Measurements from ENCODE around the gene LRRN4.

LRRN4 gene

GRCh38 chr20:6007529-6008103 is 46.2 kb downstream of the LRRN4 start:
- H3K9me3 ChIP-seq (ENCODE audit: control insufficient read depth, insufficient read depth, low read length) = no peaks in the 10 kb centered on the region
- no peaks in the 10 kb centered on the region for H3K27me3 ChIP-seq (ENCODE audit: control insufficient read depth, insufficient read depth, low read length)
- no peak overlapping the region for H3K27ac ChIP-seq (ENCODE audit: low read depth, low read length)
- H3K36me3 ChIP-seq (ENCODE audit: control insufficient read depth, insufficient read depth, low read length) = peaks cover 29% of the 10 kb centered on the region
- peak overlapping the region; percentile 96 for H3K4me3 ChIP-seq (ENCODE audit: low read depth, low read length)
- peaks cover 13% of the 10 kb centered on the region for H3K4me1 ChIP-seq (ENCODE audit: control insufficient read depth, insufficient read depth, low read length)
- no peak overlapping the region for H3K9ac ChIP-seq (ENCODE audit: low read depth, low read length)

- H3K9ac ChIP-seq (ENCODE audit: low read depth, low read length) = no peak overlapping the region
- H3K27ac ChIP-seq (ENCODE audit: low read depth, low read length) = no peak overlapping the region
- no peaks in the 10 kb centered on the region for H3K27me3 ChIP-seq (ENCODE audit: control insufficient read depth, insufficient read depth, low read length)
- peaks cover 13% of the 10 kb centered on the region for H3K4me1 ChIP-seq (ENCODE audit: control insufficient read depth, insufficient read depth, low read length)
- no peaks in the 10 kb centered on the region for H3K9me3 ChIP-seq (ENCODE audit: control insufficient read depth, insufficient read depth, low read length)
- H3K4me3 ChIP-seq (ENCODE audit: low read depth, low read length) = peak overlapping the region; percentile 96
- peaks cover 25% of the 10 kb centered on the region for H3K36me3 ChIP-seq (ENCODE audit: control insufficient read depth, insufficient read depth, low read length)
Observed at GRCh38 chr20:6007094-6007528, 46.7 kb downstream of the LRRN4 start.

GRCh38 chr20:6006603-6006949 is 47.3 kb downstream of the LRRN4 start:
- Histone ChIP-seq H3K36me3 (ENCODE audit: control insufficient read depth, insufficient read depth, low read length) (peaks cover 19% of the 10 kb centered on the region), H3K9me3 (ENCODE audit: control insufficient read depth, insufficient read depth, low read length) (no peaks in the 10 kb centered on the region), H3K9ac (ENCODE audit: low read depth, low read length) (peak overlapping the region; percentile 90; the same call in 1 of the 2 replicates), H3K27ac (ENCODE audit: low read depth, low read length) (peak overlapping the region; percentile 90), H3K4me3 (ENCODE audit: low read depth, low read length) (peak overlapping the region; percentile 96), H3K27me3 (ENCODE audit: control insufficient read depth, insufficient read depth, low read length) (no peaks in the 10 kb centered on the region), H3K4me1 (ENCODE audit: control insufficient read depth, insufficient read depth, low read length) (peaks cover 13% of the 10 kb centered on the region)

DNA sequence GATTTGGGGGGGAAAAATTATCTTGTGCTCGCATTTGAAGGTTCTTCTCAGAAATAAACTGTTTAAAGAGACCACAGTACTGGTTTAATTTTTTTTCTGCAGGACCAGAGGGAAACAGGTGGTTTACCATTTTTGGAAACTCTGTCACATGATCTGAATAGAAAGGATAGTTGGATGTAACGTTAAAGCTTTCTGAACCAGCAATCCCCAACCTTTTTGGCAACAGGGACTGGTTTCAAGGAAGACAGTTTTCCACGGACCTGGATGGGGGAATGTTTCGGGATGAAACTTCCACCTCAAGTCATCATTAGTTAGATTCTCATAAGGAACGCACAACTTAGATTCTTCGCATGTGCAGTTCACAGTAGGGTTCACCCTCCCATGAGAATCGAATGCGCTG is 53.0 kb downstream of the LRRN4 start:
- H3K27me3 ChIP-seq (ENCODE audit: control insufficient read depth, insufficient read depth, low read length) = no peaks in the 10 kb centered on the region
- no peak overlapping the region for H3K4me3 ChIP-seq (ENCODE audit: low read depth, low read length)
- peaks cover 18% of the 10 kb centered on the region for H3K36me3 ChIP-seq (ENCODE audit: control insufficient read depth, insufficient read depth, low read length)
- H3K4me1 ChIP-seq (ENCODE audit: control insufficient read depth, insufficient read depth, low read length) = peaks cover 5% of the 10 kb centered on the region
- no peaks in the 10 kb centered on the region for H3K9me3 ChIP-seq (ENCODE audit: control insufficient read depth, insufficient read depth, low read length)
- H3K9ac ChIP-seq (ENCODE audit: low read depth, low read length) = no peak overlapping the region
- H3K27ac ChIP-seq (ENCODE audit: low read depth, low read length) = no peak overlapping the region

DNA sequence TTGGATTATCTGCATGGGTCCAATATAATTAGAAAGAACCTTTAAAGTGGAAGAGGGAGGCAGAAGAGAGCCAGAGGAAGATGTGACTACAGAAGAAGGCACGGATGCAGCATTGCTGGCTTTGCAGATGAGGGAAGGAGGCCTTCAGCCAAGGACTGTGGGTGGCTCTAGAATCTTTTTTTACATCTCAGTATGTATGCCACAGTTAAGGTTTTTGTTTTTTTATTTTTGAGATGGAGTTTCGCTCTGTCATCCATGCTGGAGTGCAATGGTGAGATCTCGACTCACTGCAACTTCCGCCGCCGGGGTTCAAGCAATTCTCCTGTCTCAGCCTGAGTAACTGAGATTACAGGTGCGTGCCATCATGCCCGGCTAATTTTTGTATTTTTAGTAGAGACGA is 54.1 kb downstream of the LRRN4 start:
- Histone ChIP-seq H3K9ac (ENCODE audit: low read depth, low read length) (no peak overlapping the region), H3K27ac (ENCODE audit: low read depth, low read length) (no peak overlapping the region), H3K4me3 (ENCODE audit: low read depth, low read length) (no peak overlapping the region), H3K27me3 (ENCODE audit: control insufficient read depth, insufficient read depth, low read length) (no peaks in the 10 kb centered on the region), H3K4me1 (ENCODE audit: control insufficient read depth, insufficient read depth, low read length) (peaks cover under 1% of the 10 kb centered on the region; the same call in 1 of the 2 replicates), H3K36me3 (ENCODE audit: control insufficient read depth, insufficient read depth, low read length) (peaks cover 29% of the 10 kb centered on the region), H3K9me3 (ENCODE audit: control insufficient read depth, insufficient read depth, low read length) (no peaks in the 10 kb centered on the region)

GRCh38 chr20:5996765-5997164 is 57.1 kb downstream of the LRRN4 start:
- Histone ChIP-seq H3K36me3 (ENCODE audit: control insufficient read depth, insufficient read depth, low read length) (peaks cover 58% of the 10 kb centered on the region), H3K27ac (ENCODE audit: low read depth, low read length) (no peak overlapping the region), H3K9ac (ENCODE audit: low read depth, low read length) (no peak overlapping the region), H3K9me3 (ENCODE audit: control insufficient read depth, insufficient read depth, low read length) (no peaks in the 10 kb centered on the region), H3K4me1 (ENCODE audit: control insufficient read depth, insufficient read depth, low read length) (no peaks in the 10 kb centered on the region; the same call in 1 of the 2 replicates), H3K27me3 (ENCODE audit: control insufficient read depth, insufficient read depth, low read length) (no peaks in the 10 kb centered on the region), H3K4me3 (ENCODE audit: low read depth, low read length) (no peak overlapping the region)

- no peaks in the 10 kb centered on the region for H3K9me3 ChIP-seq (ENCODE audit: control insufficient read depth, insufficient read depth, low read length)
- no peaks in the 10 kb centered on the region for H3K27me3 ChIP-seq (ENCODE audit: control insufficient read depth, insufficient read depth, low read length)
- peaks cover 87% of the 10 kb centered on the region for H3K36me3 ChIP-seq (ENCODE audit: control insufficient read depth, insufficient read depth, low read length)
- H3K27ac ChIP-seq (ENCODE audit: low read depth, low read length) = no peak overlapping the region
- H3K4me1 ChIP-seq (ENCODE audit: control insufficient read depth, insufficient read depth, low read length) = no peaks in the 10 kb centered on the region
- no peak overlapping the region for H3K4me3 ChIP-seq (ENCODE audit: low read depth, low read length)
- no peak overlapping the region for H3K9ac ChIP-seq (ENCODE audit: low read depth, low read length)
Observed at GRCh38 chr20:5991623-5992441, 62.0 kb downstream of the LRRN4 start.

DNA sequence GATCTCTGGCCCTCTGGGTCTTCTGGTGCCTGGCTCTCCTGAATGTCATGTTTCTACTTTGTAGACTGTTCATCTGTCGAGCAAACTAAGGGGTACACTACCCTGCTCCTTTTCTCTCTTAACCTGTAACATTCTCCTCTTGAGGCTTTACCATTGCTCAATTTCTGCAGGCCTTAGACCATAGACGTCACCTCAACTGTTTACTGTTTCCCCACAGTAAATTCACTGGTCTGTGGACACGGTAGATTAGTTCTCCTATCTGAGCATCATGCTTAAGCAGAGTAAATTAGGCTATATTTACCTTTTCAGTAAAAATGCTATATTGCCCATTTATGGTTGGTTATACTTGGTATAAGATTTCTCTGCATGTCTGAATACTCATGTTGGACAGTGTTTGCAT is 62.9 kb downstream of the LRRN4 start:
- no peak overlapping the region for H3K9ac ChIP-seq (ENCODE audit: low read depth, low read length)
- H3K4me1 ChIP-seq (ENCODE audit: control insufficient read depth, insufficient read depth, low read length) = no peaks in the 10 kb centered on the region
- no peak overlapping the region for H3K27ac ChIP-seq (ENCODE audit: low read depth, low read length)
- no peaks in the 10 kb centered on the region for H3K27me3 ChIP-seq (ENCODE audit: control insufficient read depth, insufficient read depth, low read length)
- H3K9me3 ChIP-seq (ENCODE audit: control insufficient read depth, insufficient read depth, low read length) = no peaks in the 10 kb centered on the region
- H3K36me3 ChIP-seq (ENCODE audit: control insufficient read depth, insufficient read depth, low read length) = peaks cover 90% of the 10 kb centered on the region
- H3K4me3 ChIP-seq (ENCODE audit: low read depth, low read length) = no peak overlapping the region
